ENCODE measurements around the gene DENND4B. TPM values are rescaled to one million over a fixed set of nuclear protein-coding genes. Genes with fewer than 3 reads are reported as not detected.

The DENND4B gene
- total and polyA plus RNA-seq, 10 of the 15 experiments (the other 5 are each of a cell fraction or from before 2014, with no cell fraction given) = 12.0 to 74.8 (median 22.7) TPM

DNA sequence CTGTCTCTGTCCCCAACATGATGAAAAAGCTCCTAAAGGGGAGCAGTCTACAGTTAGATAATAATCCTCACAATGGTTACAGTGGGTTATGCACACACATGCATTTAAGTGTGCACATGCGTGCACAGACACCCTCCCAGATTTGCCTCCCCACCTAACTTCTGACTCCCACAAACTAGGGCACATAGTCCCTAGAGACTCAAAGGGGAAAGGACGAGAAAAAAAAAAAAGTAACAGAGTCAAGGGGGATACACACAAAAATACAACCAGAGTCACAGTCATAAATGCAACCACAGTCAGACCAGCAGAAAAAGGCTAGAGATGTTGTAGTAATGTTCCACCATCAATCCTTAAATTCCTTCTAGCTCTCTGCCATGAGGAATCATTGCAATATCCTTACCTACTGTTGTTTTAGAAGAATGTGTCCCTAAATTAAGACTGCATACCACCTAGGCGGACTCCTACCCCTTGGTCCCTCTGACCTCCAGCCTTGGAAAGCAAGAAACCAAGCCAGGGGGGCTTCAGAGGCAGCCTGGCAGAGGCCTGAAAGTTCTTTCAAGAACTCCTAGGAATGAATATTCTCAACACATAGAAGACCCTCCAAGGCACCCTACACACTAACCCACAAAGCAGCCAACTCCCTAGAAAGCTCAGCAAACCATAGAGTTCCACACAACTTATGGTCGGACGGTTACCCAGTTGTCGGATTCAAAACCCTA lies 10.6 kb upstream of the DENND4B start:
- FAIRE-seq = no peak
- TF ChIP-seq SIN3A (IDR thresholded peaks at IDR 0.05; ENCODE audit: low read depth, low read length) (no peak), JUNB (IDR thresholded peaks at IDR 0.05) (0 out of 2 replicates have a peak, but pooled peaks have one; percentile 14), TBL1XR1 (IDR thresholded peaks at IDR 0.05; ENCODE audit: low read depth, low read length) (no peak), ZNF384 (IDR thresholded peaks at IDR 0.05; ENCODE audit: borderline replicate concordance, low read depth, low read length) (peak; percentile 57; the same call in 1 of the 2 replicates), GABPA (IDR thresholded peaks at IDR 0.05; ENCODE audit: low read depth) (no peak), RELA (IDR thresholded peaks at IDR 0.05; ENCODE audit: borderline replicate concordance, partially characterized antibody) (no peak), POLR2A (IDR thresholded peaks at IDR 0.05; ENCODE audit: low read depth, low read length) (no peak), ATF2 (IDR thresholded peaks at IDR 0.05; ENCODE audit: low read length) (no peak), MTA3 (IDR thresholded peaks at IDR 0.05; ENCODE audit: borderline replicate concordance, low read length) (no peak), RELB (IDR thresholded peaks at IDR 0.05; ENCODE audit: low read depth) (no peak), RCOR1 (conservative IDR thresholded peaks at IDR 0.05; ENCODE audit: low read depth, low read length) (no peak), MEF2B (IDR thresholded peaks at IDR 0.05; ENCODE audit: partially characterized antibody, poor library complexity, severe bottlenecking) (peak; percentile 72)
- TF ChIP-seq, protein P1, sequence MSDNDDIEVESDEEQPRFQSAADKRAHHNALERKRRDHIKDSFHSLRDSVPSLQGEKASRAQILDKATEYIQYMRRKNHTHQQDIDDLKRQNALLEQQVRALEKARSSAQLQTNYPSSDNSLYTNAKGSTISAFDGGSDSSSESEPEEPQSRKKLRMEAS (IDR thresholded peaks at IDR 0.05; ENCODE audit: low read depth, low read length) = no peak

More for the DNA sequence above, 10.6 kb upstream of the DENND4B start:
- Histone ChIP-seq H3K9me3 (replicated peaks; ENCODE audit: control insufficient read depth, insufficient read depth, low read length) (no peaks in the 10 kb centered on the region), H3K4me3 (peak overlapping the region; percentile 89), H2AFZ (ENCODE audit: control insufficient read depth, low read depth, low read length) (peak overlapping the region; percentile 10; the same call in 1 of the 2 replicates), H4K20me1 (ENCODE audit: control insufficient read depth, insufficient read depth) (peaks cover 12% of the 10 kb centered on the region; the same call in 1 of the 2 replicates), H3K36me3 (ENCODE audit: control insufficient read depth in 2 of 2, insufficient read depth in 2 of 2, low read length in 1 of 2) (peaks cover 24 to 27% of the 10 kb centered on the region in 2 experiments), H3K4me1 (ENCODE audit: control insufficient read depth, insufficient read depth, low read length) (peaks cover 12% of the 10 kb centered on the region; the same call in 1 of the 2 replicates), H3K27me3 (replicated peaks in 1 of 2; ENCODE audit: control insufficient read depth in 2 of 2, insufficient read depth in 2 of 2, low read length in 1 of 2) (no peaks in the 10 kb centered on the region), H3K9ac (ENCODE audit: control insufficient read depth, insufficient read depth, low read length) (peak overlapping the region; percentile 64), H3K4me2 (ENCODE audit: control insufficient read depth, insufficient read depth) (peak overlapping the region; percentile 96), H3K79me2 (ENCODE audit: control insufficient read depth, insufficient read depth, low read length) (peaks cover 64% of the 10 kb centered on the region), H3K27ac (ENCODE audit: control insufficient read depth, insufficient read depth) (peak overlapping the region; percentile 93)
- ChIA-PET POLR2A (interaction anchor here (0.7 to 5.5 kb wide), 8 partner anchors 9 to 358 kb away, joined by 3 to 38 read pairs (median 6); partner anchors contain the start of genes CREB3L4, DENND4B, GATAD2B and JTB), SMC1A (ENCODE audit: uncharacterized antibody, unreplicated experiment) (interaction anchor here (0.8 to 6.9 kb wide), 11 partner anchors 8 to 288 kb away, joined by 3 to 31 read pairs (median 4); partner anchors contain the start of genes CREB3L4 and RAB13), CTCF (interaction anchor here (0.9 to 5.0 kb wide), 6 partner anchors 9 to 160 kb away, joined by 3 to 27 read pairs (median 6); partner anchors contain the start of genes CREB3L4, DENND4B, JTB and RAB13), RAD21 (ENCODE audit: unreplicated experiment) (interaction anchor here (1.1 to 2.2 kb wide), 5 partner anchors 10 to 135 kb away, joined by 3 to 10 read pairs (median 7); partner anchors contain the start of genes CREB3L4, DENND4B and JTB)
- in situ Hi-C loops (cut with MboI) = no loop called here
- WGBS (ENCODE audit: insufficient coverage, insufficient replicate concordance, low lambda C conversion rate, missing lambda C conversion rate) = 1% methylated on average over 6 of the region's 6 CpGs
- no TSS peak for BruUV-seq (replicated peaks)
- DNase-seq (ENCODE audit: low read depth, low spot score) (no peak), ATAC-seq (no peak)
- intact Hi-C loops (cut with micrococcal nuclease; ENCODE audit: unreplicated experiment) = no loop called here

Data from GM12878 (cell line).